ENCODE measurements around the gene THSD1.

GRCh38 chr13:52412128-52412527 lies 6.2 kb upstream of the THSD1 start:
- TF ChIP-seq ZBTB33 (IDR thresholded peaks at IDR 0.05), result no peak
- no peak for TF ChIP-seq CTCF (IDR thresholded peaks at IDR 0.05; ENCODE audit: low read depth, low read length, missing input control)
- TF ChIP-seq RAD21 (IDR thresholded peaks at IDR 0.05), result no peak
- no peak for TF ChIP-seq TAF1 (conservative IDR thresholded peaks at IDR 0.05)
- TF ChIP-seq MAX (IDR thresholded peaks at IDR 0.05), result peak; percentile 4
- no peak for TF ChIP-seq REST (IDR thresholded peaks at IDR 0.05)
- no peak for TF ChIP-seq FOXA1 (IDR thresholded peaks at IDR 0.05)
- TF ChIP-seq ATF3 (IDR thresholded peaks at IDR 0.05), result no peak
- TF ChIP-seq GABPA (IDR thresholded peaks at IDR 0.05 in 1 of 2, conservative IDR thresholded peaks at IDR 0.05 in 1 of 2), result no peak
- TF ChIP-seq JUND (IDR thresholded peaks at IDR 0.05), result no peak
- no peak for TF ChIP-seq EGR1 (IDR thresholded peaks at IDR 0.05; ENCODE audit: low read depth in 2 of 2)

All from liver (tissue), 3 donors.